Stomach (tissue), 4 donors: ENCODE results near the gene ANTXR2.

ENCODE experiments used
- EP300 ChIP-seq: sonication (generic); formaldehyde crosslinking; IDR thresholded peaks from one replicate; pipeline ENCODE4 v1.6.1; 2017; ENCODE audit warnings: antibody characterized with exemption
- POLR2A ChIP-seq, 4 donors: fragments of 450-650 bp; IDR thresholded peaks; one replicate each; pipeline ENCODE4 v1.6.1; 2016; ENCODE audit warnings: antibody characterized with exemption in 4 of 4, control low read depth in 2 of 4, mild to moderate bottlenecking in 1 of 4, moderate library complexity in 1 of 4
- POLR2AphosphoS5 ChIP-seq, 3 donors: sonication (generic); formaldehyde crosslinking; IDR thresholded peaks; one replicate each; pipeline ENCODE4 v1.6.1; 2016; ENCODE audit warnings: antibody characterized with exemption in 3 of 3
- TF ChIP-seq, protein P1 (sequence below), 7 experiments: fragments of 450-650 bp in 4 of 7; fragments of 200-600 bp in 3 of 7; sonication (generic) in 3 of 7; IDR thresholded peaks; one replicate each; pipeline ENCODE4 v1.5.1; 2016 to 2019; ENCODE audit warnings: antibody characterized with exemption in 7 of 7, control low read depth in 2 of 7, mild to moderate bottlenecking in 1 of 7

DNA sequence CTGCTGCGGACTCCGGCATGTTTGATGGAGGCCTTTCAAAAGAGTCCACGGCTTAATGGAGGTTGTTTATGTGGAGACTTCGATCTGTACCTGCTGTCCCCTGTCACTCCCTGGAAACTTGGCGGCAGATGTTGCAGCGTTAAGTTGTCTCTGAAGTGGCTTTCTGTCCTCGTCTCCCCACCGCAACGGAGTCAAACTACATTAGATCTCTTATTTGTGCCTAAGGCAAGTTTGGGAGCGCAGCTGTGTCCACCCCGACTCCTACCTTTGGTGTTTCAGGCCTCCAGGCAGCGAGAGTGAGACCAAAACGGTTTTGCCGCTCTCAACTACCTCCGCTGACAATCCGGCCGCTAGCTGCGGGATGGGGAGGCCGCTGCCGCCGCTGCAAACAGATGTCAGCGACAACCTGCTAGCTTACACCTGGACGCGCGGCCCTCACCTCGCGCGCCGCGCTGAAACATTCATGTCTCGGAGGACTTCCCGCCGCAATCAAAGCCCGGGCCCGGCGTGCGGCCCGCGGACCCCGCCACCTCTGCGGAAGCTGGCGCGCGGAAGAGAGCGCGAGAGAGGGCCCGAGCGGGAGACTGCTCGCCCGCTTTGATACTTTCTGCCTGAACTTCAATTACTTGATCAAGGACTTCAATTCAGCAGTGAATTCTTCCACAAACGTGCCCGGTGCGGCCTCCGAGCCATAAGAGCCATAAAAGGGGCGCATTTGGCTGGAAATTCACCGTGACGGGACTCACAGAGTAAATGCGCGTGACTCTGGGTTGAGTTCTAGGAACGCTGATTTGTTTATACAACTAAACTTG, 108.4 kb downstream of the ANTXR2 start:
- TF ChIP-seq POLR2A (IDR thresholded peaks at IDR 0.05) (no peak), POLR2AphosphoS5 (IDR thresholded peaks at IDR 0.05) (no peak), EP300 (no peak)
- TF ChIP-seq, protein P1, sequence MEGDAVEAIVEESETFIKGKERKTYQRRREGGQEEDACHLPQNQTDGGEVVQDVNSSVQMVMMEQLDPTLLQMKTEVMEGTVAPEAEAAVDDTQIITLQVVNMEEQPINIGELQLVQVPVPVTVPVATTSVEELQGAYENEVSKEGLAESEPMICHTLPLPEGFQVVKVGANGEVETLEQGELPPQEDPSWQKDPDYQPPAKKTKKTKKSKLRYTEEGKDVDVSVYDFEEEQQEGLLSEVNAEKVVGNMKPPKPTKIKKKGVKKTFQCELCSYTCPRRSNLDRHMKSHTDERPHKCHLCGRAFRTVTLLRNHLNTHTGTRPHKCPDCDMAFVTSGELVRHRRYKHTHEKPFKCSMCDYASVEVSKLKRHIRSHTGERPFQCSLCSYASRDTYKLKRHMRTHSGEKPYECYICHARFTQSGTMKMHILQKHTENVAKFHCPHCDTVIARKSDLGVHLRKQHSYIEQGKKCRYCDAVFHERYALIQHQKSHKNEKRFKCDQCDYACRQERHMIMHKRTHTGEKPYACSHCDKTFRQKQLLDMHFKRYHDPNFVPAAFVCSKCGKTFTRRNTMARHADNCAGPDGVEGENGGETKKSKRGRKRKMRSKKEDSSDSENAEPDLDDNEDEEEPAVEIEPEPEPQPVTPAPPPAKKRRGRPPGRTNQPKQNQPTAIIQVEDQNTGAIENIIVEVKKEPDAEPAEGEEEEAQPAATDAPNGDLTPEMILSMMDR (IDR thresholded peaks at IDR 0.05): no peak
